Stimulated activated naive CD4-positive, alpha-beta T cell treated with Interleukin-2 at 50 U/mL for 16 hours (primary cell): ENCODE results near the gene NACAD.

Source experiments
- DNase-seq: peaks from one replicate; lab custom pipeline; 2025; lab: John Stamatoyannopoulos, UW

The NACAD gene

DNA sequence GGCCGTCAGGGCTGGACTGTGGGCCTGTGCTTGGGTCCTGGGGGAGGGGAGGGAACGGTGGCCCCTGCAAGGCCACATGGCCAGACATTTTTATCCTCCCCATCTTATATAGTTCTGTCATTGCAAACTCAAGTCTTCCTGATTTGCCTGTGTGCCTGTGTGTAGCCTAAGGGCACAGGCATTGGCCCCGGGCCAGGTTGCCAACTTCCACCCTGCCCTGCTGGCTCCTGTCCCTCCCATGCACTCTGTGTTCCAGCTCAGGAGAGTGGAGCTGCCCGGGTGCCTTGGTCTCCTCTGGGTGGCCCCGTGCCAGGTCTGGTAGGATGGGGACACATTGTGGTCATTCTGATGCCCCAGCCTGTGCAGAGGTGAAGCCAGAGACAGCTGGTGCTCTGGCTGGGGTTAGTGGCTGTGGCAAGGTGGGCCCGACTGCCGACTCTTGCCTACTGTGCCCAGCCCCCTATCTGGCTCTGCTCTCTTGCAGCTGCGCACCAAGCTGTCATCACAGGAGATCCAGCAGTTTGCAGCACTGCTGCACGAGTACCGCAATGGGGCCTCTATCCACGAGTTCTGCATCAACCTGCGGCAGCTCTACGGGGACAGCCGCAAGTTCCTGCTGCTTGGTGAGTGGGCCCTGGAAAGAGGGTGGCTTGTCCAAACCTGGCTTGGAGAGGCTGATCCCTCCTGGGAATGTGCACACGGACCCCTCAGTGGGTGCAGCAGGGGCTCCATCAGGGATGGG, 14.8 kb downstream of the NACAD start:
- no peak for DNase-seq

DNA sequence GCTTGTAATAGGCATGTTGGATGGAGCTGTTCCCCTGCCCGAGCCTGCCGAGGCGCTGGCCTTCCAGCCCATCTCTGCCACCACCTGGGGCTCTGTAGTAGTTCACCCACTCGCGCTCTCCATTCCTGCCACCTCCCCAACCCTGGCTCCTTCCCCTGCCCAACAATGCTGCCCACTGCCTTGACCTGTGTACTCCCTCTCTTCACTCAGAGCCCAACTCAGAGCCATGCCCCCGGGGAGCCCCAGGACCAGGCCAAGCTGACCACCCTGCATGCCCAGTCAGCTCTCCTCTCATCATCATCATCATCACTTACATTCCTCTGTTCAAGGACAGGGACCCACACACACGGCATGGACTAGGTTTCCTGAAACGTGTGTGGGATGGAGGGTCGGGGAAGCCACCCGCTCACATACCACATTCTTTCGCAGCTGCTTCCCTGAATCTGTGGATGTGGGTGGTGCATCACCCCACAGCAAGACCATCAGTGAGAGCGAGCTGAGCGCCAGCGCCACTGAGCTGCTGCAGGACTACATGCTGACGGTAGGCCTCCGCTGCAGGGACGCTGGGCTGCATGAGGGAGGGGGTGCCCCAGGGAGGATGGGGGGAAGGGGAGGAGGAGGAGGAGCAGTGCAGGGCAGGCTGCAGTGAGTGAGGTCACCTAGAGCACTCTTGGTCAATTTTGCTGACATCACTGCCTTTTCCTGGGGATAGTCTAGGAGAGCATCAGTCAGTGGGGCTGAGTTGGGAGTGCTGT, 15.6 kb downstream of the NACAD start:
- DNase-seq, result no peak

DNA sequence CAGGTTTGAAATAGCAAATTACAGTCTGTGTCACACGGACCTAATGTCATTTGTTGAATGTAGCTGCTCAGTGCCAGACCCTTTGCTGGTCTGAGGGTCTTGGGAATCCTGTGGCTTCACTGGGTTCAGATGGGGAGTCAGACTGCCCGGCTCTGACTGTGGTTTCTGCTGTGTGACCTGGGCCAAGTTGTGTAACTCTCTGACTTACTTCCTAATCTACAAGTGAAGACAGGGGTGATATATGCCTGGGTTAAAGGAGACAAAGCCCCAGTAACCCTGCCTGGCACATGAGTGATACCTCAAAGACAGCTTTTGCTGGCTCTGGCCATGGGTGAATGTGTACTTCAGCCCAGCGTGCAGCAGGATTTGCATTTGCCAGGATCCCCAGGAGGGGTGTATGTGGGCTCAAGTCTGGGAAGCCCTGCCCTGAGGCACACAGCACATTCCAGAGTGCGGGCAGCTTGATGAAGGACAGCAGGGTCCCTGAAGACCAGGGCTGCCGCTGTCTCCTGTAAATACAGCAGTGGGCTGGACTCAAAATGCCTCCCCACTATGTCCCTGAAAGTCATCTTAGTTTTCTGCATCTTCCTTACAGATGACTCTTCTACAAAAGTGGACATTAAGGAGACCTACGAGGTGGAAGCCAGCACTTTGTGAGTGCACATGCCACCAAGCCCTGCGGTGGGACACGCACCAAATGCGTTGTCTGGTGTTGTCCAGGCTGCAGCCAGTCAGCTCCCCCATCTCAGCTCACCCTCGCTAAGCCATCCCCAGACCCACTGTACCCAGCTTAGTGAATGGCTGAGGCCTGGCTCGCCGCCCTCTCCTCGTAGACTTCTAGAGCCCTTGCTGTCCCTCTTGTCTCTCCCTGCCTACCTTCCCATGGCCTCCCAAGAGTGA, 16.4 kb downstream of the NACAD start:
- DNase-seq, result no peak

DNA sequence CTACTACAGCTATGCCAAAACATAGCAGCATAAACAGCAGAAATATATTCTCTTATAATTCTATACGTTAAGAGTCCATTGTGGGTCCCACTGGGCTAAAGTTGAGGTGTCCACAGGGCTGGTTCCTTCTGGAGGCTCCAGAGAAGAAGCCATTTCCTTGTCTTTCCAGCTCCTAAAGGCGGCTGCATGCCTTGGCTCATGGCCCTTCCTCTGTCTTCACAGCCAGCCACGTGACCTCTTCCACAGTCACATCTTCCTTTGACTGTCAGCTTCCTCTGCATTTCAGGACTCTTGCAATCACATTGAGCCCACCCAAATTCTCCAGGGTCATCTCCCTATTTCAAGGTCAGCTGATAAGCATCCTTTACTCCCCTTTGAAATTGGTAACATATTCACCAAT, 17.2 kb downstream of the NACAD start:
- no peak for DNase-seq

DNA sequence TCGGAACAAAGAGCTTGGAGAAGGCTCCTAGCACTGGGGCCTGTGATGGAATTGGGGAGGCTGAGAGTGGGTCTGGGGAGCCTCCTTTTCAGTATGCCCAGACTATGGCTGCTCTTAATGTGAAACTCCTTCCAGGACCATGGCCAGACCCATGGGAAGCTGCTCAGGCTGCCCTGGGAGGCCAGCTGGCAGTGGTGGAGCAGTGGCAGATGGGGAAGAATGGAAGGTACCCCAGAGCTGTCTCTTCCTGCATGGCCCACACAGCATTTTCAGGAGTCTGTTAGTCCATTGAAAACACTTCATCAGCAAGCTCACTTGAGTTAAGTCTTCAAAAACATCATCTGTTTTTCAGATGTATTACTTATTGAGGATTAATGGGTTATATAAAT, 18.5 kb downstream of the NACAD start:
- DNase-seq, result no peak

DNA sequence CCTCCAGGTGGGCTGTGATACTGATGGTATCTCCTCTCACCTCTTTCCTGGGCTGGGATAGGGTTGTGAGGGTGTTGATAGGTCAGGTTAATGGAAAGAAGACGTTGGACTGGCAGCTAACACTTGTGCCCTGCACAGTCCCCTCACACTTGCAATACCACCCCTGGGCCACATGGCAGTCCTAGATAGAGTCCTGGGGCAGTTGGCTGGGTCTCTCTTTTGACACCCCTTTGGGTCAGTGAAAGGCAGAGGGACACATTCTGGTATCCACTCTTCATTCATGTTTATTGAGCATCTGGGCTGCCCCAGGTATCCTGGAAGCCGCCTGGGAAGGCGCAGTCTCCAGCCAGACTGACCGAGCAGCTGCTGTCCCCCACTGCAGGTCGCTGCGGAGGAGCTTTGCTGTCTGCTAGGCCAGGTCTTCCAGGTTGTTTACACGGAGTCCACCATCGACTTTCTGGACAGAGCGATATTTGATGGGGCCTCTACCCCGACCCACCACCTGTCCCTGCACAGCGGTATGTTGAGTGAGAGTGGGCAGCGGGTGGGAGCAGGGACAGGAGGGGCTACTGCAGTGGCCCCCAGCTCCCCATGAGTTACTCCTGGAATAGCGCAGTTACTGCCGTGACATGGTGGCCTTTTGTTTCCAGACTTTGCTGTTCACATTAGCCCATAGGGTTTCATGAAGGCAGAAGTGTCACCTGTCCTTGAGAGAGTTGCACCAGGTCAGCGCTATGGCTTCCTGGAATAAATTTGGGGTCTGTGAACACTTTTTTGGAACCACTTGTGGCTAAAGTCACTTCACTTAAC, 19.1 kb downstream of the NACAD start:
- no peak for DNase-seq

DNA sequence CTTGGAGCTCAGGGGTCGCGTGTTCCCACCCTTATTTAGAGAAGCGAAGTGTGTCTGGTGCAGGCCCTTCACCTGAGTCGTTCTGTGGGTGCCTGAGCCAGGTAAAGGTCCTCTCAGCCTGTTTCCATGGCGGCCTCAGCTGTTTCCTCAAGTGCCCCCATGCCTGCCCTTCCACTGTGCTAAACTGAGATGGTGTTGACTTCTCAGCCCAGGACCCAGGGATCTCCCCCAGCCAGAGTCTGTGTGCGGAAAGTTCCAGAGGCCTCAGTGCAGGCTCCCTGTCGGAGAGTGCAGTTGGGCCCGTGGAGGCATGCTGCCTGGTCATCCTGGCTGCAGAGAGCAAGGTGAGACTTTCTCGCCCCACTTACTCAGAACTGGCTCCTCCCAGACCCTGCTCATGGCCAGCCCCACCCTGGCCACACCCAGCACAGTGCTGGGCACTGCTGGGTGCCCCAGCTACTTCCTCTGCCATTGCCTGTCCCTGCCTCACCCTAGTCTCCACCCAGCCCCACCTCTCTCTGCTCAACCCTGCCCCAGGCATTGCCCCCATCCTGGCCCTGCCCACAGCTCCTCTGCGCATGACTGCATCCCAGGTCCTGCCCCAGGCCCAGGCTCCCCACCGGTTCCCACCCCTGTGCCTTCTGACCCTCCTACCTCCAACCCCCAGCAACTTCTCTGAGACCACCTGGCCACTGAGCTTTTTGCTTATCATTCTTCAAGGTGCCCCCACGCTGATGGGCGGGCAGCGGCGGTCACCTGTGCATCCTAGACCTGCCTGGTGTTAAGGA, 20.3 kb downstream of the NACAD start:
- no peak for DNase-seq

DNA sequence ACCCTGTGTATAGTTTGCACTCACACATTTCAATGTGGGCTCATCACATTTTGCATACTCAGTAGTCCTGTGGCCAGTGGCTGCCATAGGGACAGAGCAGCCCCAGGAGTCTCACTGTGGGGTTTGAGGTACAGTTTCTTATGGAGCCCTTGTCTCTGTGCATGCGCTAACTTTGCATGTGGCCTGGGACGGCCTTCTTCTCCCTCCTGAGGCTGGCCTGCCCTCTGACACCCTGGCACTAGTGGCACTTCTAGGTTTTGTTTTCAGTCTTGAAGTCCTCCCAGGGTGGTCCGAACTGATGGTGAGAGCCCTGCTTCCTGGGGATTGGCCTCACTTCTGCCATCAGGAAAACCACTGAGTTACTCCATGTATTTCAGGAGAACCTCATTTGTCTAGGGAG, 21.2 kb downstream of the NACAD start:
- DNase-seq, result no peak

DNA sequence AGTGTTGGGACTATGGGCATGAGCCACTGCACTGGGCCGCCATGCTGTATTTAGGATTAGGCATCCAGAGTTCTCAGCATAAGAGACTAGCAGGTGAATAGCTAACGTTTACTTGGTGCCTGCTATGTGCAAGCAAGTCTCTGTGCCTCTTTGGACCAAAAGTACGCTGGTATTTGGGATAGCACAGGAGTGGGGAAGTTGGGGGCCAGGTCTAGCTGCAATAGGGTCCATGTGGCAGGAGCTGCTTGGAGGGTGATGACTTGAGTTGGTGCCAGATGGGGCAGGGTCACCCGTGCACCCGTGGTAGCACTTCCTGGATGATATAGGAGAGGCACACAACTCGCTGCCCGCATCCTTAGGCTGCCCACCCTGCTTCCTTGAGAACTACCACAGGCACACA, 22.4 kb downstream of the NACAD start:
- no peak for DNase-seq

DNA sequence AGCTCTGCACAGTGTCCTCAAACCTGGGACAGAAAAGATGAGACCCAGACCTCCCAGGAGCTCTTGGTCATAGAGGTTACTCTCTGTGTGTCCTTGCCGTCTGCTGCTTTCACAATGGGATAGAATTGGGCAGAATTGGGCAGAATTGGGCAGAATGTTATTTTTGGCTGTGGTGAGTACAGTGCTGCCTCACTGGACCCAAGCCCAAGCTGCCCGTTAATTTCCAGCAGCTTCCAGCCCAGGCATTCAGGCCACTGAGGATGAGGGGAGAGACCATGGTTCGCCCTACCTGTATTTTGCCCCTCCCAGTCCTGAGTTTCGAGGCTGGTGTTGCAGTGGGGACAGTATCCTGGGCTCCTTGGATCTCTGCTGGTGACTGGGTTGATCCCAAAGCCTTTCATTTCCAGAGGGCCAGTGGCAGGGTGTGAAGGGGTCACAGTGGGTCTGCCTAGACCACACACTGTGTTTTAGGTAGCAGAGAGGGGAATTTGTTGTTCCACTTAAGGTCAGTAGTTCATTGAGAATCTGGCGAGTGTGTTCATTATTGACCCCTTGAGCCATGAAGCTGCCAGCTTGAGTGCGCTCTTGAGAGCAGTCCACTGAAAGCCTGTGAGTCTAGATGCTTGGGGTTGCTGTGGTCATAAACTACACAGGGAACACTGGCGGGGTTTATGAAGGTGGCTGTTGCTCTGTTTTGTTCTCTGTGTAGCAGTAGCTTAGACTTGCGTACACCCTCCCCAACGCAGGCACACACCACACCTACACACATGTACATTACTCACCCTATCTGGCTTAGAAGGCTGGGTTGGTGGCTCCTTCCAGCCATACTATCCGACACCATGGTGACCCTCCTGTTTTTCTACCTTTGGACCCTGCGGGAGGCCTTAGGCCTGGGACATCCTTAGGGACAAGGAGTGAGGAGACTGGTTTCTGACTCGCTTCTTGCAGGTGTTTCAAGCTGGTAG, 23.5 kb downstream of the NACAD start:
- no peak for DNase-seq

DNA sequence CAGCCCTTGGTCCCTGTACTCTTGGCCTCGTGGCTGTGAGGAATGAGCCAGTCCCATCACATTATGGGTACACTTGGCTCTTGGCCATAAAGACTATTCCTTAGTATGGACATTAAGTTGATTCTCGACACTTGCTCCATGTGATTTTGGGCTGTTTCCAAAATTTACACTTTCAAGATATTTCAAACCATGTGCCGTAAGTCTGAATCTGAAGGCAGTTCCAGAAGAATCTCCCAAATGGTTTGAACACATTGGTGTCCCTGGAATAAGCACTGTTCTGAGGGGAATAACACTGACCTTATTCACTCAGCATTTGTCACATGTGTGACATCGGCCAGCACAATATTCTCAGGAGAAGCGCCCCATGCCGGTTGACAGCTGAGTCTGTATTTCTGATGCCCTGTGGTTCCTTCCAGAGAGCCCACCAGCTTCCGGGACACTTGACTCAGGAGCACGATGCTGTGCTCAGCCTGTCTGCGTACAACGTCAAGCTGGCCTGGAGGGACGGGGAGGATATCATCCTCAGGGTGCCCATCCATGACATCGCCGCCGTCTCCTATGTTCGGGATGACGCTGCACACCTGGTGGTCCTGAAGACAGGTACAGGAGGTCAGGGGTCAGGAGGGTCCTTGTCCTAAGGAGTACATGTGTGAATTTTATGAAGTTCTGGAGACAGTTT, 24.6 kb downstream of the NACAD start:
- DNase-seq, result no peak

DNA sequence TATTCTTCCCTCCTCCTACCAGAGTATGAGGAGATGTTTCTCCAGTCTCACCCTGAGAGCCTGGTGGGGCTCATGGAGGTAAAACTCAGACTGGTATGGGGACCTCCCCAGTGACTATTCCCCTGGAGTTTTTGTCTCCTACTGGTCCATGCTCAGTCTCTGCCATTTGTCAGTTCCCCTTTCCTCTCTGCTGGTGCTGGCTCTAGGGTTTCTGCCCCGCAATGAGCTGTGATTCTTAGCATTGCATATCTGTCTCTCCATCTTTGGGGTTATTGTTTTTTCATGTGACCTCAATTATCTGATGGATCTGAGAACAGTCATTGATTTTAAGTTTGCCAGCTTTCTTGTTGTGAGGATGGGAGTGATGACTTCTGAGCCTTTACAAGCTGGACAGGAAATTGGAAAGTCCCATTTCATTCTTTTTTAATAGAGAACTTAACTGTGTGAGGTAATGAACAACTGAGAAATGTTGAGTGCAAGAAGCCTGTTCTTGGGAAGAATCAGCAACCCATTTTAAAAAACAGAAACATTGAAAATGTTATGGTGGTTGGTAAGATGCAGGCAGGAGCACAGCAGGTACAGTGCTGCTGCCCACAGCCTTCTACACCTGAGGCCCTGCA, 26.9 kb downstream of the NACAD start:
- no peak for DNase-seq

DNA sequence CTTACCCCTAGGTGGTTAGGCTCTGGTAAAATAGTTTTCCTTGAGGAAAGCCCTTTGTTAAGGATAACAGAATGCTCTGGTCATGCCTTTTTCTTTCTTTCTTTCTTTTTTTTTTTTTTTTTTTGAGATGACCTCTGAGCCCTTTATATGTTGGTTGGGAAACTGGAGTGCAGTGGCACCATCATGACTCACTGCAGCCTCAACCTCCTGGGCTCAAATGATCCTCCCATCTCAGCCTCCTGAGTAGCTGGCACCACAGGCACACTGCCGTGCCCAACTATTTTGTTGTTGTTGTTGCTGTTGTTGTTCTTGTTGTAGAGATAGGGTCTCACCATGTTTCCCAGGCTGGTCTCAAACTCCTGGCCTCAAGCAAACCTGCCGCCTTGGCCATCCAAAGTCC, 27.4 kb downstream of the NACAD start:
- DNase-seq, result no peak

DNA sequence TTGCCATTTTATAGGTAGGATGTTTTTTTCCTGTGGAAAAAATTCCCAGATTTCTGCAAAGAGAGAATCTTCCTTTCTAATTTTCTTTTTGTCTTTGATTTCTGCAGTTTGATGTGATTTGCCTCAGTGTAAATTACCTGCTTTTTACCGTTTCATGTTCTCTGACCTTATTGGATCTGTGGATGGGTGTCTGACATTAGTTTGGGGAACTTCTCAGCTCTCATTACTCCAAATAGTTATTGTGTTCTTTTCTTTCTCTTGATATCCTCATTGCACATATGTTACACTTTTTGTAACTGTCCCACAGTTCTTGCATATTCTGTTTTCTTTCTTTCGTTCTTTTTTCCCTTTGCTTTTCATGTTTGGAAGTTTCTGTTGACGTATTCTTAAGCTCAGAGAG, 28.5 kb downstream of the NACAD start:
- no peak for DNase-seq

DNA sequence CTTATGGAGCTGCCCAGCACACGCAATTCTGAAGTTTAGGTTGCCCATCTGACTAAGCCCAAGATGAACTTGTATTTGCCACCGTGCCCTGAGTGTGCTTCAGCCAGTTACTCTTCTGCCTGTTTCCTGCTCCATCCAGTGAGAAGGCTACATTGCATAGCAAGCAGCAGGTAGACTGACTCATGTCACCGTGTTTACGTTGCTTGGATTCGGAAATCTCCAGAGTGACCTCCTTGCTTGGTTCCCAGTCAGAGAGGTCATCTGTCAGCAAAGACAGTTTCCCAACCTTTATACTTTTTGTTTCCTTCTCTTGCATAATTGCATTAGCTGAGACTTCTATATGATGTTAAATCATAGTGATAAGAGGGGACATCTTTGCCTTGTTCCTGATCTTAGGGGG, 30.9 kb downstream of the NACAD start:
- no peak for DNase-seq

DNA sequence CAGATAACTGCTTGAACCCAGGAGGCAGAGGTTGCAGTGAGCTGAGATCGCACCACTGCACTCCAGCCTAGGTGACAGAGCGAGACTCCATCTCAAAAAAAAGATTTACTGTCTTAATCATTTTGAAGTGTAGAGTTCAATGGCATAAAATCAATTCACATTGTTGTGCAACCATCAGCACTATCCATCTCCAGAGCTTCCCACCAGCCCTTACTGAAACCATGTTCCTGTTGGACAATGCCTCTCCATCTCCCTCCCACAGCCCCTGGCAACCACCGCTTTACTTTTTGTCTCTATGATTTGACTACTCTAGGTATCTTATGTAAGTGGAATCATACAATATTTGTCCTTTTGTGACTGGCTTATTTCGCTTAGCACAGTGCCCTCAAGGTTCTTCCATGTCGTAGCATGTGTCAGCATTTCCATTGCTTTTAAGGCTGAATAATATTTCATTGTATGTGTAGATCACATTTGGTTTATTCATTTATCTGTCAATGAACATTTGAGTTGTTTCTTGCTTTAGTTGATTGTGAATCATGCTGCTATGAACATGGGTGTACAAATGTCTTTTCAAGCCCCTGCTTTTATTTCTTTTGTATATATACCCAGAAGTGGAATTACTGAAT, 33.1 kb downstream of the NACAD start:
- no peak for DNase-seq

DNA sequence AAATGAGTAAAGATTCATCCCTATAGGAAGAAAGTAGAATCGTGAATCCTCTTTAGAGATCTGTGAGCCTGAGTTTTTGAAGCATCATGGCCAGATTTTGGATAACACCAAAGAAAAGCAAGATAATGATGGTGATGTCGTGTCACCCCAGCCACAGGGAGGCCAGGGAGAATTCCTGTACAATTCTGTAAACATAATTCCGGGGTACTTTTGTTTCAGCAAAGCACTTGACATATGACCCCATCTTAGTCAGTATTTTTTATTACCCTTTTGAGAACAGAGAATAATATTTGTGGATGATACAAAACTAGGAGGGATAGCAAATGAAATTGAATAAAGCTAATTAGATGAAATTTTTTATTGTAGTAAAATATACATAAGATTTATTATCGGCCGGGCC, 33.8 kb downstream of the NACAD start:
- no peak for DNase-seq

DNA sequence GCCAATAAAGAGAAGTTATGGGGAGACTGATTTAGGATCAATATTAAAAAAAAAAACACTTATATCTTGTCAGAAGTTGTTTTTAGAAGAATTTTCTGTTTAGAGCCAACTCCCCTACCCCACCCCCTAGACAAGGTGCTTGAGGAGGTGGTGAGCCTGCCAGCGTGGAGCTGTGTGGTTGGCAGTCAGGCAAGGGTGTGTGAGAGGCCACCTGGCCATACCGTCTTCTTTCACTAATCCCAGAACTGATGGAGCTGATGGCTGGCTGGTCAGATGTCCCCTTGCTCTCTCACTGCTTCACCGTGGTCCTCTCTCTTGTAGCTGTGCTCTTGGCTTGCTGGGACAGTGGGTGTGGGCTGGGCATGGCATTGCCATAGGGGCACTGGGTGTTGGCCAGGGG, 34.3 kb downstream of the NACAD start:
- no peak for DNase-seq
